ENCODE measurements around the gene RYR2. TPM values are rescaled to one million over a fixed set of nuclear protein-coding genes. Genes with fewer than 3 reads are reported as not detected.
"Not testable (repeated sequence)": the region's sequence is repeated elsewhere in the genome, so short reads cannot be mapped to it uniquely, and the experiment has no call there.

Gene RYR2
- total and polyA plus RNA-seq, 2 of the 8 experiments (the other 6 are each of a cell fraction or from before 2014, with no cell fraction given), result 1.3 to 4.4 TPM

DNA sequence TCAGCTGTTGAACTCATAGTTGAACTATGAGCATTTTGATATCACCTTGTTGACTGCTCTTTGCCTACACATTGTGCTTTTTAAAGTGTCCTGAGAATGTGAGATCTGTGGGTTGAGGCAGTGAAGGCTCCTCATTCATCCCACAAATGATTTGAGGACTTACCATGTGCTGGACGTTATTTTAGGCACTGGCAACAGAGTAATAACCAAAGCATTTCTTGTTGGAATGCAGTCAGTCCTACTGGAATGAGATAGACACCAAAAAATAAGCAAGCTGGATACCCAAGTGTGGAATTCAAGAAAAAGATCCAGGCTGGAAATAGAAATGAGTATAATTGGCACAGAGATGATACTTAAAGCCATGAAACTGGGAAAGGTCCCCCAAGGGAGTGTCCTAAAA is 775.3 kb downstream of the RYR2 start (continued):
- TF ChIP-seq HDAC2 (IDR thresholded peaks at IDR 0.05; ENCODE audit: borderline replicate concordance in 1 of 2, low read depth in 2 of 2, low read length in 2 of 2), result no peak
- TF ChIP-seq PHF8 (conservative IDR thresholded peaks at IDR 0.05; ENCODE audit: low read depth, low read length), result no peak
- no peak for TF ChIP-seq SP4 (IDR thresholded peaks at IDR 0.05; ENCODE audit: low read length)
- TF ChIP-seq RNF2 (IDR thresholded peaks at IDR 0.05; ENCODE audit: borderline replicate concordance, low read depth, low read length, missing control alignments, poor library complexity, severe bottlenecking), result no peak
- TF ChIP-seq NANOG (IDR thresholded peaks at IDR 0.05; ENCODE audit: insufficient read depth, low read depth, low read length, poor library complexity, severe bottlenecking), result no peak

DNA sequence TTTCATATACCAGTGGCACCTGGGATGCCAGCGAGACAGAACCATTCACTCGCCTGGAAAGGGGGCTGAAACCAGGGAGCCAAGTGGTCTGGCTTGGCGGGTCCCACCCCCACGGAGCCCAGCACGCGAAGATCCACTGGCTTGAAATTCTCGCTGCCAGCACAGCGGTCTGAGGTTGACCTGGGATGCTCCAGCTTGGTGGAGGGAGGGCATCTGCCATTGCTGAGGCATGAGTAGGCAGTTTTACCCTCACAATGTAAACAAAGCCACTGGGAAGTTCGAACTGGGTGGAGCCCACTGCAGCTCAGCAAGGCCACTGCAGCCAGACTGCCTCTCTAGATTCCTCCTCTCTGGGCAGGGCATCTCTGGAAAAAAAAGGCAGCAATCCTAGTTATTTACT is 778.6 kb downstream of the RYR2 start:
- H3K23me2 ChIP-seq (ENCODE audit: low read depth, low read length); H4K91ac ChIP-seq (replicated peaks; ENCODE audit: insufficient read length, low read length); H3K18ac ChIP-seq (ENCODE audit: extremely low read depth, low read length); H3K79me1 ChIP-seq (ENCODE audit: low read depth, low read length); H2BK12ac ChIP-seq (ENCODE audit: low read depth, low read length); H3K56ac ChIP-seq (replicated peaks; ENCODE audit: insufficient read length, low read depth, low read length); FAIRE-seq; H3K36me3 ChIP-seq (ENCODE audit: control insufficient read depth in 2 of 4, insufficient read depth in 4 of 4, low read length in 3 of 4); H2AK5ac ChIP-seq (ENCODE audit: low read depth, low read length); H2BK20ac ChIP-seq (ENCODE audit: low read length); H3K9me3 ChIP-seq (ENCODE audit: insufficient read depth in 2 of 2, low read depth in 1 of 2, low read length in 1 of 2); H3K23ac ChIP-seq (ENCODE audit: insufficient read length); H2BK15ac ChIP-seq (ENCODE audit: low read length); H3K4me3 ChIP-seq (ENCODE audit: extremely low read depth in 1 of 4, insufficient read depth in 2 of 4, low read depth in 3 of 4, low read length in 4 of 4); H3K79me2 ChIP-seq (ENCODE audit: control insufficient read depth in 1 of 2, insufficient read depth in 2 of 2, low read length in 2 of 2); POLR2A ChIA-PET (ENCODE audit: partially characterized antibody); H3K4me2 ChIP-seq (ENCODE audit: insufficient read depth in 1 of 2, low read depth in 2 of 2, low read length in 2 of 2); H4K8ac ChIP-seq (ENCODE audit: extremely low read depth, insufficient read depth, low read length); H3K14ac ChIP-seq (ENCODE audit: insufficient read length); H2AFZ ChIP-seq (ENCODE audit: low read length); H3K9ac ChIP-seq (replicated peaks in 1 of 4; ENCODE audit: extremely low read depth in 1 of 4, low read depth in 3 of 4, low read length in 3 of 4); H3K4me1 ChIP-seq (replicated peaks in 1 of 4; ENCODE audit: control insufficient read depth in 3 of 4, insufficient read depth in 4 of 4, low read length in 3 of 4); H4K5ac ChIP-seq (ENCODE audit: insufficient read length, low read depth, low read length); H3K27me3 ChIP-seq (replicated peaks in 1 of 4; ENCODE audit: control insufficient read depth in 3 of 4, extremely low read depth in 1 of 4, insufficient read depth in 3 of 4, low read length in 3 of 4); DNase-seq (ENCODE audit: low read depth in 1 of 2, low spot score in 2 of 2); H3K4ac ChIP-seq (replicated peaks; ENCODE audit: insufficient read length, low read depth, low read length); H2BK5ac ChIP-seq (ENCODE audit: low read depth, low read length); H2BK120ac ChIP-seq (replicated peaks; ENCODE audit: low read depth, low read length); H3K27ac ChIP-seq (ENCODE audit: low read depth, low read length); H4K20me1 ChIP-seq (replicated peaks in 1 of 2; ENCODE audit: control insufficient read depth in 1 of 2, insufficient read depth in 2 of 2, low read length in 2 of 2): not testable (repeated sequence)
- 90% methylated on average over 9 of the region's 9 CpGs; no CpG with 5 or more reads in 1 of the 2 experiments for WGBS, 2 experiments (ENCODE audit: extremely low coverage in 1 of 2, insufficient coverage in 1 of 2, insufficient read length in 1 of 2, insufficient replicate concordance in 2 of 2, low coverage in 1 of 2, low lambda C conversion rate in 2 of 2, missing lambda C conversion rate in 1 of 2)
- CTCF ChIA-PET (ENCODE audit: partially characterized antibody), result interaction anchor here (0.9 to 1.1 kb wide), 3 partner anchors 13 to 31 kb away, joined by 3 to 5 read pairs (median 3); no protein-coding TSS in a partner anchor
